ENCODE results near the gene ADCY2.

ADCY2 gene

GRCh38 chr5:7755958-7756357 lies 360.0 kb downstream of the ADCY2 start:
- no peaks in the 10 kb centered on the region for H3K4me1 ChIP-seq (ENCODE audit: control insufficient read depth, insufficient read depth, low read length)
- no peak overlapping the region for H3K4me3 ChIP-seq (ENCODE audit: low read depth, low read length)
- H3K36me3 ChIP-seq (ENCODE audit: control insufficient read depth, insufficient read depth, low read length): peaks cover 19% of the 10 kb centered on the region
- no peaks in the 10 kb centered on the region for H3K9me3 ChIP-seq (ENCODE audit: control insufficient read depth, insufficient read depth, low read length)
- H3K27me3 ChIP-seq (ENCODE audit: control insufficient read depth, insufficient read depth, low read length): no peaks in the 10 kb centered on the region
- no peak overlapping the region for H3K27ac ChIP-seq (ENCODE audit: low read depth, low read length)
- H3K9ac ChIP-seq (ENCODE audit: low read depth, low read length): no peak overlapping the region

GRCh38 chr5:7756453-7756852 lies 360.5 kb downstream of the ADCY2 start:
- Histone ChIP-seq H3K27ac (ENCODE audit: low read depth, low read length) (no peak overlapping the region), H3K4me1 (ENCODE audit: control insufficient read depth, insufficient read depth, low read length) (no peaks in the 10 kb centered on the region), H3K9ac (ENCODE audit: low read depth, low read length) (no peak overlapping the region), H3K36me3 (ENCODE audit: control insufficient read depth, insufficient read depth, low read length) (peaks cover 19% of the 10 kb centered on the region), H3K27me3 (ENCODE audit: control insufficient read depth, insufficient read depth, low read length) (no peaks in the 10 kb centered on the region), H3K4me3 (ENCODE audit: low read depth, low read length) (no peak overlapping the region), H3K9me3 (ENCODE audit: control insufficient read depth, insufficient read depth, low read length) (no peaks in the 10 kb centered on the region)

- Histone ChIP-seq H3K4me3 (ENCODE audit: low read depth, low read length) (no peak overlapping the region), H3K36me3 (ENCODE audit: control insufficient read depth, insufficient read depth, low read length) (peaks cover 19% of the 10 kb centered on the region), H3K9ac (ENCODE audit: low read depth, low read length) (no peak overlapping the region), H3K4me1 (ENCODE audit: control insufficient read depth, insufficient read depth, low read length) (no peaks in the 10 kb centered on the region), H3K9me3 (ENCODE audit: control insufficient read depth, insufficient read depth, low read length) (no peaks in the 10 kb centered on the region), H3K27me3 (ENCODE audit: control insufficient read depth, insufficient read depth, low read length) (no peaks in the 10 kb centered on the region), H3K27ac (ENCODE audit: low read depth, low read length) (no peak overlapping the region)
Measured at GRCh38 chr5:7759257-7759871, 363.4 kb downstream of the ADCY2 start.

- Histone ChIP-seq H3K4me1 (ENCODE audit: control insufficient read depth, insufficient read depth, low read length) (no peaks in the 10 kb centered on the region), H3K9ac (ENCODE audit: low read depth, low read length) (no peak overlapping the region), H3K4me3 (ENCODE audit: low read depth, low read length) (no peak overlapping the region), H3K27me3 (ENCODE audit: control insufficient read depth, insufficient read depth, low read length) (no peaks in the 10 kb centered on the region), H3K9me3 (ENCODE audit: control insufficient read depth, insufficient read depth, low read length) (no peaks in the 10 kb centered on the region), H3K27ac (ENCODE audit: low read depth, low read length) (no peak overlapping the region), H3K36me3 (ENCODE audit: control insufficient read depth, insufficient read depth, low read length) (peaks cover 19% of the 10 kb centered on the region)
Measured at GRCh38 chr5:7759951-7760580, 364.1 kb downstream of the ADCY2 start.

- H3K36me3 ChIP-seq (ENCODE audit: control insufficient read depth, insufficient read depth, low read length): peaks cover 15% of the 10 kb centered on the region
- no peak overlapping the region for H3K27ac ChIP-seq (ENCODE audit: low read depth, low read length)
- no peaks in the 10 kb centered on the region for H3K4me1 ChIP-seq (ENCODE audit: control insufficient read depth, insufficient read depth, low read length)
- H3K4me3 ChIP-seq (ENCODE audit: low read depth, low read length): no peak overlapping the region
- no peaks in the 10 kb centered on the region for H3K9me3 ChIP-seq (ENCODE audit: control insufficient read depth, insufficient read depth, low read length)
- no peaks in the 10 kb centered on the region for H3K27me3 ChIP-seq (ENCODE audit: control insufficient read depth, insufficient read depth, low read length)
- no peak overlapping the region for H3K9ac ChIP-seq (ENCODE audit: low read depth, low read length)
Measured at GRCh38 chr5:7762267-7762666, 366.3 kb downstream of the ADCY2 start.

GRCh38 chr5:7763621-7764072 lies 367.7 kb downstream of the ADCY2 start:
- peaks cover 14% of the 10 kb centered on the region for H3K36me3 ChIP-seq (ENCODE audit: control insufficient read depth, insufficient read depth, low read length)
- H3K9me3 ChIP-seq (ENCODE audit: control insufficient read depth, insufficient read depth, low read length): no peaks in the 10 kb centered on the region
- no peak overlapping the region for H3K27ac ChIP-seq (ENCODE audit: low read depth, low read length)
- no peaks in the 10 kb centered on the region for H3K4me1 ChIP-seq (ENCODE audit: control insufficient read depth, insufficient read depth, low read length)
- no peaks in the 10 kb centered on the region for H3K27me3 ChIP-seq (ENCODE audit: control insufficient read depth, insufficient read depth, low read length)
- H3K4me3 ChIP-seq (ENCODE audit: low read depth, low read length): no peak overlapping the region
- H3K9ac ChIP-seq (ENCODE audit: low read depth, low read length): no peak overlapping the region

- no peak overlapping the region for H3K27ac ChIP-seq (ENCODE audit: low read depth, low read length)
- H3K27me3 ChIP-seq (ENCODE audit: control insufficient read depth, insufficient read depth, low read length): no peaks in the 10 kb centered on the region
- H3K4me1 ChIP-seq (ENCODE audit: control insufficient read depth, insufficient read depth, low read length): no peaks in the 10 kb centered on the region
- no peaks in the 10 kb centered on the region for H3K9me3 ChIP-seq (ENCODE audit: control insufficient read depth, insufficient read depth, low read length)
- no peak overlapping the region for H3K9ac ChIP-seq (ENCODE audit: low read depth, low read length)
- H3K36me3 ChIP-seq (ENCODE audit: control insufficient read depth, insufficient read depth, low read length): peaks cover 17% of the 10 kb centered on the region
- H3K4me3 ChIP-seq (ENCODE audit: low read depth, low read length): no peak overlapping the region
Measured at GRCh38 chr5:7764452-7764851, 368.5 kb downstream of the ADCY2 start.

GRCh38 chr5:7770436-7770835 lies 374.5 kb downstream of the ADCY2 start:
- H3K9me3 ChIP-seq (ENCODE audit: control insufficient read depth, insufficient read depth, low read length): no peaks in the 10 kb centered on the region
- H3K27ac ChIP-seq (ENCODE audit: low read depth, low read length): no peak overlapping the region
- peaks cover 29% of the 10 kb centered on the region for H3K36me3 ChIP-seq (ENCODE audit: control insufficient read depth, insufficient read depth, low read length)
- no peaks in the 10 kb centered on the region for H3K27me3 ChIP-seq (ENCODE audit: control insufficient read depth, insufficient read depth, low read length)
- no peak overlapping the region for H3K4me3 ChIP-seq (ENCODE audit: low read depth, low read length)
- no peak overlapping the region for H3K9ac ChIP-seq (ENCODE audit: low read depth, low read length)
- H3K4me1 ChIP-seq (ENCODE audit: control insufficient read depth, insufficient read depth, low read length): peaks cover 3% of the 10 kb centered on the region; the same call in 1 of the 2 replicates

- H3K9ac ChIP-seq (ENCODE audit: low read depth, low read length): no peak overlapping the region
- peaks cover 34% of the 10 kb centered on the region for H3K36me3 ChIP-seq (ENCODE audit: control insufficient read depth, insufficient read depth, low read length)
- no peak overlapping the region for H3K4me3 ChIP-seq (ENCODE audit: low read depth, low read length)
- H3K4me1 ChIP-seq (ENCODE audit: control insufficient read depth, insufficient read depth, low read length): peaks cover 3% of the 10 kb centered on the region; the same call in 1 of the 2 replicates
- H3K27me3 ChIP-seq (ENCODE audit: control insufficient read depth, insufficient read depth, low read length): no peaks in the 10 kb centered on the region
- no peaks in the 10 kb centered on the region for H3K9me3 ChIP-seq (ENCODE audit: control insufficient read depth, insufficient read depth, low read length)
- no peak overlapping the region for H3K27ac ChIP-seq (ENCODE audit: low read depth, low read length)
Measured at GRCh38 chr5:7772141-7772540, 376.2 kb downstream of the ADCY2 start.

- Histone ChIP-seq H3K27ac (ENCODE audit: low read depth, low read length) (no peak overlapping the region), H3K27me3 (ENCODE audit: control insufficient read depth, insufficient read depth, low read length) (no peaks in the 10 kb centered on the region), H3K4me3 (ENCODE audit: low read depth, low read length) (no peak overlapping the region), H3K9me3 (ENCODE audit: control insufficient read depth, insufficient read depth, low read length) (no peaks in the 10 kb centered on the region), H3K4me1 (ENCODE audit: control insufficient read depth, insufficient read depth, low read length) (peaks cover 3% of the 10 kb centered on the region; the same call in 1 of the 2 replicates), H3K9ac (ENCODE audit: low read depth, low read length) (no peak overlapping the region), H3K36me3 (ENCODE audit: control insufficient read depth, insufficient read depth, low read length) (peaks cover 33% of the 10 kb centered on the region)
Measured at GRCh38 chr5:7773178-7773577, 377.2 kb downstream of the ADCY2 start.

- no peaks in the 10 kb centered on the region for H3K27me3 ChIP-seq (ENCODE audit: control insufficient read depth, insufficient read depth, low read length)
- no peak overlapping the region for H3K4me3 ChIP-seq (ENCODE audit: low read depth, low read length)
- H3K36me3 ChIP-seq (ENCODE audit: control insufficient read depth, insufficient read depth, low read length): peaks cover 24% of the 10 kb centered on the region
- H3K9me3 ChIP-seq (ENCODE audit: control insufficient read depth, insufficient read depth, low read length): no peaks in the 10 kb centered on the region
- H3K27ac ChIP-seq (ENCODE audit: low read depth, low read length): no peak overlapping the region
- no peaks in the 10 kb centered on the region for H3K4me1 ChIP-seq (ENCODE audit: control insufficient read depth, insufficient read depth, low read length)
- H3K9ac ChIP-seq (ENCODE audit: low read depth, low read length): no peak overlapping the region
Measured at GRCh38 chr5:7776442-7776841, 380.5 kb downstream of the ADCY2 start.

All from HUES48 (cell line).